Lung (tissue), 12 donors: ENCODE data around the gene IRX2. TPM values are rescaled to one million over a fixed set of nuclear protein-coding genes. Genes with fewer than 3 reads are reported as not detected.
A peak's percentile ranks its signal among the peaks of the same experiment; 100 is the strongest.

Experiments used
- ATAC-seq: fragments of 200-7000 bp; cut with Tn5 transposase; one replicate; pipeline ENCODE4 v1.9.1; 2020; ENCODE audit warnings: moderate number of reproducible peaks; ENCODE audit not compliant: insufficient read depth, low FRiP score
- DNase-seq, 3 donors: peaks; one replicate each; pipeline ENCODE4 v3.0.0-alpha.2; 2013 to 2017
- H3K27ac ChIP-seq, 2 donors: one replicate each; pipeline ENCODE4 v1.5.1; 2013; ENCODE audit warnings: mild to moderate bottlenecking in 2 of 2, moderate library complexity in 2 of 2, control low read depth in 1 of 2, inconsistent platforms in 1 of 2, low read depth in 1 of 2, low read length in 1 of 2
- H3K27me3 ChIP-seq, 3 donors: one replicate each; pipeline ENCODE4 v1.5.1; 2013; ENCODE audit warnings: low read length in 2 of 3; ENCODE audit not compliant: control insufficient read depth in 3 of 3, insufficient read depth in 3 of 3
- H3K36me3 ChIP-seq, 4 donors: one replicate each; pipeline ENCODE4 v1.5.1; 2013; ENCODE audit warnings: low read length in 4 of 4, mild to moderate bottlenecking in 1 of 4, moderate library complexity in 1 of 4; ENCODE audit not compliant: control insufficient read depth in 4 of 4, insufficient read depth in 4 of 4
- H3K4me1 ChIP-seq, 5 donors: one replicate each; pipeline ENCODE4 v1.5.1; 2013; ENCODE audit warnings: low read length in 5 of 5, mild to moderate bottlenecking in 2 of 5, moderate library complexity in 1 of 5; ENCODE audit not compliant: control insufficient read depth in 5 of 5, insufficient read depth in 5 of 5
- H3K4me3 ChIP-seq: one replicate; pipeline ENCODE4 v1.5.1; 2013; ENCODE audit warnings: mild to moderate bottlenecking, control low read depth, moderate library complexity
- H3K9ac ChIP-seq, 2 donors: one replicate each; pipeline ENCODE4 v1.5.1; 2013; ENCODE audit warnings: low read length in 2 of 2, control low read depth in 1 of 2; ENCODE audit not compliant: insufficient read depth in 1 of 2
- H3K9me3 ChIP-seq, 4 donors: one replicate each; pipeline ENCODE4 v1.5.1; 2013; ENCODE audit warnings: low read length in 3 of 4, mild to moderate bottlenecking in 1 of 4, moderate library complexity in 1 of 4; ENCODE audit not compliant: control insufficient read depth in 4 of 4, insufficient read depth in 3 of 4
- CTCF ChIP-seq: IDR thresholded peaks from 2 replicates; pipeline ENCODE4 v1.5.1; 2012; ENCODE audit warnings: mild to moderate bottlenecking; ENCODE audit errors: control extremely low read depth, extremely low read depth
- WGBS, 2 donors: extraction: QIAGEN DNeasy Blood & Tissue Kit; methylation state at CpG; one replicate each; pipeline ENCODE4 v1.1.7; 2013; 5-methylcytosine and 5-hydroxymethylcytosine counted together
- polyA plus RNA-seq, 2 donors: library from polyadenylated mRNA; stranded (reverse); fragments of 200-250 nt; gene quantifications; one replicate each; pipeline ENCODE4 v1.2.1, GENCODE V29; 2013
- total RNA-seq, 2 donors: library from RNA; depleted of rRNA in 1 of 2; stranded (reverse); fragments of >200 nt in 1 of 2; gene quantifications; one replicate each; pipeline ENCODE4 v1.2.1, GENCODE V29; 2014 to 2021
- donor health status: control.
- donor health status: control.
- donor health status: Bipolar disorder and iron deficiency.
- donor health status: healthy.
- donor health status: DM: yes; HTN: yes; CAD: no.

The IRX2 gene
- total and polyA plus RNA-seq, 4 donors: 11.5 to 64.5 (median 45.4) TPM

DNA sequence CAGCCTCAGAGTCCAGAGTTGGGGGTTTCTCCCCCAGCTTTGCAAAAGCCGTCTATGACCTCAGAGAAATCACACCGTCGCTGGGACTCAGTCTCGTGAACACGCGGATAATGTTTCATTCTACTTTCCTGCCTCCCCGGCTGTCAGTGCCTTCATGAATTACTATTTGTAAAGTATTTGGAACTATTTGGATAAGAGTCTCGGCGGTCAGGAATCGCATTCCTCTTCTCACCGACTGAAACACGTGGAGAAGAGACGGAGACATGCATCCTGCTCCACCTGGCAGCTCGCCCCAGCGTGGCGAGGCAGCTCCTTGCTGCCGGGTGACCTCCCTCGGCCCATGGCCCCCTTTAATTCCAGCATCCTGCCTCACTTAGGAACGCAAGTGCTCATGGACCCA lies 23.9 kb downstream of the IRX2 start:
- peaks cover 0 to 2% (median 0%) of the 10 kb centered on the region in 4 donors for H3K9me3 ChIP-seq
- no peak overlapping the region for H3K9ac ChIP-seq
- DNase-seq (peak in 1 of 3 donors; percentile 10), ATAC-seq (no peak)
- H3K4me1 ChIP-seq: peaks cover 0 to 2% (median 0%) of the 10 kb centered on the region in 5 donors
- no peaks in the 10 kb centered on the region for H3K36me3 ChIP-seq
- peaks cover 0 to 43% (median 26%) of the 10 kb centered on the region in 3 donors for H3K27me3 ChIP-seq
- 50 to 72% methylated on average over 19 of the region's 19 CpGs for WGBS, 2 donors
- H3K27ac ChIP-seq: no peak overlapping the region
- no peak for TF ChIP-seq CTCF
- no peak overlapping the region for H3K4me3 ChIP-seq

DNA sequence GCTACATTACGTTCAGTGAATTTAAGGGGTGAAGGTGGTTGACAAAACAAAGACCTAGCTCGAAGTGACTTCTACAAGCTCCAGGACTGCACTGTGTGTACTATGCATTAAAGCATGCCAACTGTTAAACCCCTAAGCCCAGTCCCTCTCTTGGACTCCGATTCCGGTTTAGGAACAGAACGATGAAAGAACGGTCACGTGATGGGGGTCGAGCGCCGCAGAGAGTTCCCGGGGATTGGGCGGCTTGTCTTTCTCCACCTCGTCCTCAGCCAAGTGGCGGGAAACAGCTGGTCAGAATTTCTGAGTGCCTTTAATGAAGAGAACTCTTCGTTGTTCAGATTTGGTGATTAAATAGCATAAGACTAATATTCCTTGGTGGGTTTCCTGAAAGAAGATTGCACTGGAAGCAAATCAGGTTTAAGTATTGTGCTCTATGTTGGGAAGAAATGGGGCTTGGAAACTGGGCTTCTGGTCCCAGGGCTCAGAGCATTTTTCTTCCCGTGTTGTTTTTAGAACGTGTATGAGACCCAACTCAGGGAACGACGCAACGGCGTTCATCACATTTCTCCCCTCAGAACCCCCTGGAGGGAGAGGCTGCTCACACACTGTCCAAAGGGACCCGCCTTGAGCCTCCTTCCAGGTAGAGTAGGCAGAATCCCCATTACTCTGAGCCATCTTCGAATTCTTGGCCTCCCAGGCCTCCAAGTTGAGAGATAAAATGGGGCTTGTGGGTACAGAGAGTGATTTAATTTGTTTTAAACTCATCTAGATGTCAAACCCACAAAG lies 25.3 kb downstream of the IRX2 start:
- ATAC-seq: no peak

DNA sequence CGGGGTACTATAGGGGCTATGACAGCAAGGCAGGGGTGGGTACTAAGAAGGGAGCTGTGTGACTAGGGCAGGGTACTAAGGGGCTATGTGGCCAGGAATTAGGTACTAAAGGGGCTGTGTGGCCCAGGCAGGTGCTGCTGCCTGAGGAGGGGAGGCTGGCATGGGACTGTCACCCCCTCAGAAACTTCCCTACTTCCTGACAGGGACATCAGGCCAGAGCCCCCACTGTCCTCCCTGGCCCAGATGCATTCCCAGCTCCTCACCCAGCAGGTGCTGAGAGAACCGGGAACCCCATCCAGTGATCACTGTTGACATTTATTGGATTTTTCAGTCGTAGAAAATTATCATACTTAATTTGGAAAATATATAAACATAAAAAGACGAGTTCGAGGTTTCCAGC lies 26.6 kb downstream of the IRX2 start:
- 84 to 90% methylated on average over 5 of the region's 5 CpGs for WGBS, 2 donors

More for the DNA sequence above, 25.3 kb downstream of the IRX2 start:
- no peak for DNase-seq
- H3K27ac ChIP-seq: no peak overlapping the region
- WGBS, 2 donors: 90 to 91% methylated on average over 23 of the region's 23 CpGs
- no peak overlapping the region for H3K4me3 ChIP-seq
- TF ChIP-seq CTCF: no peak
- peaks cover 0 to 2% (median 0%) of the 10 kb centered on the region in 5 donors for H3K4me1 ChIP-seq
- peaks cover 0 to 43% (median 19%) of the 10 kb centered on the region in 3 donors for H3K27me3 ChIP-seq
- H3K9me3 ChIP-seq: peaks cover 0 to 2% (median 0%) of the 10 kb centered on the region in 4 donors
- no peaks in the 10 kb centered on the region for H3K36me3 ChIP-seq
- H3K9ac ChIP-seq: no peak overlapping the region

More for the DNA sequence above, 26.6 kb downstream of the IRX2 start:
- no peak for TF ChIP-seq CTCF
- Histone ChIP-seq H3K4me3 (no peak overlapping the region), H3K9ac (no peak overlapping the region), H3K36me3 (no peaks in the 10 kb centered on the region), H3K27ac (no peak overlapping the region), H3K4me1 (peaks cover 0 to 2% (median 0%) of the 10 kb centered on the region in 5 donors), H3K9me3 (peaks cover 0 to 2% (median 0%) of the 10 kb centered on the region in 4 donors), H3K27me3 (peaks cover 0 to 33% (median 16%) of the 10 kb centered on the region in 3 donors)
- no peak for ATAC-seq
- no peak for DNase-seq
